Endothelial cell of umbilical vein (primary cell): ENCODE results near the gene PRIM1. TPM values are rescaled to one million over a fixed set of nuclear protein-coding genes. Genes with fewer than 3 reads are reported as not detected.

Experiments
- BruUV-seq: library from RNA; stranded (reverse); fragments of 400-500 nt; replicated peaks from 2 replicates; lab custom pipeline; 2021; lab: Mats Ljungman, UMichigan
- CTCF ChIA-PET: fragments of 300-600, 350-600 bp; sonication (Branson Sonifier 250); formaldehyde crosslinking; loops from one replicate; lab custom pipeline; 2021; ENCODE audit warnings: antibody characterized with exemption, inconsistent platforms; lab: Charles Lee
- POLR2A ChIA-PET: fragments of 300-600, 350-600 bp; sonication (Branson Sonifier 250); formaldehyde crosslinking; loops from one replicate; lab custom pipeline; 2021; ENCODE audit warnings: antibody characterized with exemption, inconsistent platforms; lab: Charles Lee
- DNase-seq: peaks from one replicate; pipeline ENCODE4 v3.0.0-alpha.2; 2011; ENCODE audit warnings: low read depth, low spot score
- FAIRE-seq: peaks from 2 replicates; lab custom pipeline; 2011; peaks lifted over from hg19 to GRCh38; lab: Jason Lieb, UNC
- H2AFZ ChIP-seq: 2 replicates; pipeline ENCODE4 v1.6.0; 2012; ENCODE audit warnings: low read depth, low read length, control low read depth, inconsistent platforms
- H3K27ac ChIP-seq: 2 replicates; pipeline ENCODE4 v1.5.1; 2011; ENCODE audit warnings: low read depth, mild to moderate bottlenecking, control low read depth, low read length, moderate library complexity; ENCODE audit not compliant: insufficient read depth
- H3K27me3 ChIP-seq, 2 experiments: 2 replicates each; pipeline versions ENCODE4 v1.6.0 to v1.6.1; 2011; ENCODE audit warnings: low read length in 2 of 2, mixed read lengths in 1 of 2; ENCODE audit not compliant: control insufficient read depth in 2 of 2, insufficient read depth in 2 of 2
- H3K36me3 ChIP-seq, 2 experiments: 2 replicates in 1 of 2; 3 replicates in 1 of 2; pipeline ENCODE4 v1.5.1; 2011; ENCODE audit warnings: low read length in 2 of 2, mild to moderate bottlenecking in 1 of 2, moderate library complexity in 1 of 2; ENCODE audit not compliant: control insufficient read depth in 2 of 2, insufficient read depth in 2 of 2; ENCODE audit errors: extremely low read depth in 1 of 2
- H3K4me1 ChIP-seq: 3 replicates; pipeline ENCODE4 v1.5.1; 2011; ENCODE audit warnings: mild to moderate bottlenecking, low read length; ENCODE audit not compliant: control insufficient read depth, insufficient read depth; ENCODE audit errors: extremely low read depth
- H3K4me2 ChIP-seq: 2 replicates; pipeline ENCODE4 v1.6.1; 2011; ENCODE audit warnings: low read length, control low read depth, mixed read lengths; ENCODE audit not compliant: insufficient read depth
- H3K4me3 ChIP-seq, 3 experiments: fragments of 200-600 bp in 1 of 3; sonication (generic), shearing (Covaris generic) in 1 of 3; replicated peaks in 1 of 3; 2 replicates each; pipeline ENCODE4 v1.5.1; 2011 to 2016; ENCODE audit warnings: control low read depth in 3 of 3, low read length in 3 of 3, mild to moderate bottlenecking in 2 of 3, inconsistent platforms in 1 of 3, low read depth in 1 of 3, moderate library complexity in 1 of 3; ENCODE audit not compliant: insufficient read depth in 1 of 3
- H3K79me2 ChIP-seq: 2 replicates; pipeline ENCODE4 v1.6.0; 2012; ENCODE audit warnings: low read length, inconsistent platforms; ENCODE audit not compliant: control insufficient read depth, insufficient read depth
- H3K9ac ChIP-seq: replicated peaks from 2 replicates; pipeline ENCODE3; 2011; ENCODE audit warnings: low read length, control low read depth; ENCODE audit not compliant: insufficient read depth; ENCODE audit errors: extremely low read depth
- H3K9me1 ChIP-seq: replicated peaks from 3 replicates; pipeline ENCODE4 v1.6.0; 2011; ENCODE audit warnings: mild to moderate bottlenecking, low read length; ENCODE audit not compliant: control insufficient read depth, insufficient read depth; ENCODE audit errors: extremely low read depth
- H3K9me3 ChIP-seq: replicated peaks from 2 replicates; pipeline ENCODE4 v1.5.1; 2012; ENCODE audit warnings: low read length, inconsistent platforms; ENCODE audit not compliant: control insufficient read depth, insufficient read depth
- H4K20me1 ChIP-seq: replicated peaks from 2 replicates; pipeline ENCODE3; 2011; ENCODE audit warnings: mild to moderate bottlenecking, low read length; ENCODE audit not compliant: control insufficient read depth, insufficient read depth; ENCODE audit errors: extremely low read depth
- CTCF ChIP-seq, 2 donors: IDR thresholded peaks; 1 replicate in 1 of 2; 2 replicates in 1 of 2; pipeline ENCODE4 v1.5.1; 2011; ENCODE audit warnings: low read length in 2 of 2, mild to moderate bottlenecking in 2 of 2, moderate library complexity in 2 of 2, control low read depth in 1 of 2, inconsistent platforms in 1 of 2, low read depth in 1 of 2; ENCODE audit not compliant: insufficient read depth in 1 of 2; ENCODE audit errors: extremely low read depth in 1 of 2
- EZH2 ChIP-seq: IDR thresholded peaks from 2 replicates; pipeline ENCODE4 v1.6.1; 2012; ENCODE audit warnings: borderline replicate concordance, low read depth, mild to moderate bottlenecking, moderate library complexity, low read length, inconsistent platforms; ENCODE audit not compliant: severe bottlenecking
- FOS ChIP-seq: IDR thresholded peaks from 2 replicates; pipeline ENCODE4 v1.6.1; 2011; ENCODE audit warnings: mild to moderate bottlenecking, low read length, moderate library complexity, borderline replicate concordance; ENCODE audit not compliant: insufficient read depth
- GATA2 ChIP-seq: IDR thresholded peaks from 2 replicates; pipeline ENCODE4 v1.7.0; 2011; ENCODE audit warnings: low read depth, mild to moderate bottlenecking, moderate library complexity, mixed read lengths, low read length; ENCODE audit not compliant: insufficient read length, insufficient read depth
- JUN ChIP-seq: IDR thresholded peaks from 2 replicates; pipeline ENCODE4 v1.6.1; 2011; ENCODE audit warnings: borderline replicate concordance, low read depth; ENCODE audit not compliant: insufficient read length, insufficient read depth
- POLR2A ChIP-seq: IDR thresholded peaks from 2 replicates; pipeline ENCODE4 v1.6.1; 2012; ENCODE audit warnings: low read depth, mild to moderate bottlenecking, control low read depth, low read length
- POLR2AphosphoS5 ChIP-seq: IDR thresholded peaks from 2 replicates; pipeline ENCODE4 v1.6.1; 2012; ENCODE audit warnings: low read depth, mild to moderate bottlenecking, control low read depth, low read length, moderate library complexity; ENCODE audit not compliant: insufficient read depth
- dilution Hi-C: fragments of 300-500 bp; cut with MboI; formaldehyde crosslinking; loops from one replicate; pipeline ENCODE4 v1.15.0; 2019; ENCODE audit warnings: low sequenced_read_pairs; ENCODE audit not compliant: extremely low pct_ligation_motif_present
- intact Hi-C: fragments of 100-400 bp; cut with micrococcal nuclease; formaldehyde crosslinking; loops from one replicate; pipeline ENCODE4 v1.10.0; 2022
- polyA plus RNA-seq, 4 experiments: library from polyadenylated mRNA; depleted of rRNA in 3 of 4; stranded (reverse) in 3 of 4; unstranded in 1 of 4; fragments of >200 nt; gene quantifications; 2 replicates each; pipeline versions ENCODE4 v1.2.1 to v1.2.3, GENCODE V29; 2011 to 2012; ENCODE audit warnings: missing spikeins in 1 of 4
- total RNA-seq: library from RNA; stranded (reverse); gene quantifications from 2 replicates; pipeline ENCODE4 v1.2.3, GENCODE V29; 2021
- TF ChIP-seq, protein P1 (sequence below): IDR thresholded peaks from 2 replicates; pipeline ENCODE4 v1.6.1; 2011; ENCODE audit not compliant: insufficient read depth, insufficient read length

PRIM1 gene
- total and polyA plus RNA-seq, 2 donors (not counting 3 experiments of a cell fraction or from before 2014, with no cell fraction given): 10.9 to 12.1 TPM

DNA sequence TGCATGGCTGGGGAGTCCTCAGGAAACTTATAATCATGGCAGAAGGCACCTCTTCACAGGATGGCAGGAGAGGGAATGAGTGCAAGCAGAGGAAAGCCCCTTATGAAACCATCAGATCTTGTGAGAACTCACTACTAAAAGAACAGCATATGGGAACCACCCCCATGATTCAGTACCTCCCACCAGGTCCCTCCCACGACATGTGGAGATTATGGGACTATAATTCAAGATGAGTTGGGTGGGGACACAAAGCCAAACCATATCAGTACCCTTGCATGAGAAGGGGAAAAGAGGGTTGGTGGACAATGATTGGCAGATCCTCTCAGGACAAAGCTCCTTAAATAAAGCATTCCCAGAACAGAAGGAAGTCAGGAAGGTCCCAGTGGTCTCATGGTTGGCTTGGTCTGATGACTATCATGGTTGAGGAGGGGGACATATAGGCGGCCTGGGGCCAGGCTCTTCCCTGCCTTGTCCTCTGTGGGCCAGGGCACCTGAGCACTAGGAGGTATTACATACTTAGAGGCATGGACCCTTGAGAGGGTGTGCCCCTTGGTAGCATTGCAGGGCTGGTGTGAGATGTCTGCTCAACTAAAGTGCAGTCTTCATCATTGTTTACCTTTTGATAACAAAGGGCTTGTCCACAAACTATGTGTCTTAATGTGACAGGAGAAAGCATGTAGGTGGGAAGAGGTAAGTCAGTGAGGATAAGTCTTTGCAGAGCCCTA lies 33.2 kb upstream of the PRIM1 start:
- H2AFZ ChIP-seq: no peak overlapping the region
- FAIRE-seq: no peak
- H3K9me3 ChIP-seq: no peaks in the 10 kb centered on the region
- dilution Hi-C loops: no loop called here
- no peaks in the 10 kb centered on the region for H3K9me1 ChIP-seq
- H4K20me1 ChIP-seq: no peaks in the 10 kb centered on the region
- DNase-seq: no peak
- H3K9ac ChIP-seq: no peak overlapping the region
- H3K27me3 ChIP-seq: peaks cover 0 to 2% of the 10 kb centered on the region in 2 experiments
- no peaks in the 10 kb centered on the region for H3K36me3 ChIP-seq
- ChIA-PET CTCF (no interaction called here), POLR2A (no interaction called here)
- no peak overlapping the region for H3K4me3 ChIP-seq
- intact Hi-C loops: no loop called here
- no peak overlapping the region for H3K27ac ChIP-seq
- no TSS peak for BruUV-seq
- H3K4me2 ChIP-seq: no peak overlapping the region
- H3K79me2 ChIP-seq: no peaks in the 10 kb centered on the region
- TF ChIP-seq FOS: no peak
- no peak for TF ChIP-seq POLR2A
- TF ChIP-seq, protein P1, sequence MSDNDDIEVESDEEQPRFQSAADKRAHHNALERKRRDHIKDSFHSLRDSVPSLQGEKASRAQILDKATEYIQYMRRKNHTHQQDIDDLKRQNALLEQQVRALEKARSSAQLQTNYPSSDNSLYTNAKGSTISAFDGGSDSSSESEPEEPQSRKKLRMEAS: no peak
- no peak for TF ChIP-seq GATA2
- TF ChIP-seq JUN: no peak
- TF ChIP-seq EZH2: no peak
- no peaks in the 10 kb centered on the region for H3K4me1 ChIP-seq

DNA sequence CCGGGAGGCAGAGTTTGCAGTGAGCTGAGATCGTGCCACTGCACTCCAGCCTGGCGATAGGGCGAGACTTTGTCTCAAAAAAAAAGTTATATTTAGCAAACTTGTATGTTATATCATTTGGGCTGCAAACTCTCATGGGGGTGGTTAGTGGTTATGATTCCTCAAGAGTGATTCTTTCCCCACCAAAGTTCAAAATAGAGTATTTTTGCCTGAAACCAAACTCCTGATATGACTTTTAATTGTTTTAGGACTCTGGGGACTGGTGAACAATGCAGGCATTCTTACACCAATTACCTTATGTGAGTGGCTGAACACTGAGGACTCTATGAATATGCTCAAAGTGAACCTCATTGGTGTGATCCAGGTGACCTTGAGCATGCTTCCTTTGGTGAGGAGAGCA lies 29.6 kb upstream of the PRIM1 start:
- Histone ChIP-seq H3K79me2 (no peaks in the 10 kb centered on the region), H3K36me3 (no peaks in the 10 kb centered on the region), H3K27me3 (peaks cover 0 to 2% of the 10 kb centered on the region in 2 experiments), H3K4me3 (no peak overlapping the region), H3K4me1 (no peaks in the 10 kb centered on the region), H3K9me1 (no peaks in the 10 kb centered on the region), H3K27ac (no peak overlapping the region), H3K4me2 (no peak overlapping the region), H2AFZ (no peak overlapping the region), H3K9ac (no peak overlapping the region), H3K9me3 (no peaks in the 10 kb centered on the region), H4K20me1 (no peaks in the 10 kb centered on the region)
- intact Hi-C loops (no loop called here), dilution Hi-C loops (no loop called here)
- CTCF ChIA-PET: no interaction called here
- BruUV-seq: no TSS peak
- FAIRE-seq: no peak
- no peak for TF ChIP-seq POLR2A
- TF ChIP-seq GATA2: no peak
- TF ChIP-seq POLR2AphosphoS5: no peak
- TF ChIP-seq CTCF (IDR thresholded peaks at IDR 0.05; ENCODE audit: extremely low read depth in 1 of 2, insufficient read depth in 1 of 2, low read depth in 1 of 2, low read length in 2 of 2): no peak
- POLR2A ChIA-PET: no interaction called here
- no peak for DNase-seq
